H9 (cell line): ENCODE measurements around the gene PDE3A. TPM values are rescaled to one million over a fixed set of nuclear protein-coding genes. Genes with fewer than 3 reads are reported as not detected.

ENCODE experiments used
- DNase-seq: peaks from one replicate; pipeline ENCODE4 v3.0.0-alpha.2; 2017
- H2AFZ ChIP-seq: one replicate; pipeline ENCODE4 v1.6.1; 2013; ENCODE audit warnings: mild to moderate bottlenecking, low read length, control low read depth, moderate library complexity
- H2AK5ac ChIP-seq: 2 replicates; pipeline ENCODE4 v1.6.1; 2013; ENCODE audit warnings: low read length, control low read depth, mixed read lengths; ENCODE audit not compliant: insufficient read length
- H2BK120ac ChIP-seq: one replicate; pipeline ENCODE4 v1.6.1; 2013; ENCODE audit warnings: low read depth, mild to moderate bottlenecking, low read length, control low read depth, inconsistent platforms; ENCODE audit not compliant: poor library complexity, severe bottlenecking
- H2BK12ac ChIP-seq: 2 replicates; pipeline ENCODE4 v1.6.1; 2013; ENCODE audit warnings: low read length, control low read depth, mixed read lengths, low read depth; ENCODE audit not compliant: insufficient read length
- H2BK15ac ChIP-seq: 2 replicates; pipeline ENCODE4 v1.6.1; 2013; ENCODE audit warnings: low read depth, low read length, control low read depth
- H2BK20ac ChIP-seq: one replicate; pipeline ENCODE4 v1.6.1; 2013; ENCODE audit warnings: low read depth, mild to moderate bottlenecking, low read length, control low read depth, inconsistent platforms; ENCODE audit not compliant: poor library complexity, severe bottlenecking
- H2BK5ac ChIP-seq: 2 replicates; pipeline ENCODE4 v1.6.1; 2013; ENCODE audit warnings: low read length, control low read depth, mixed read lengths; ENCODE audit not compliant: insufficient read length
- H3K14ac ChIP-seq: 2 replicates; pipeline ENCODE4 v1.6.1; 2013; ENCODE audit warnings: low read length, control low read depth; ENCODE audit not compliant: insufficient read depth
- H3K18ac ChIP-seq: 2 replicates; pipeline ENCODE4 v1.6.1; 2013; ENCODE audit warnings: low read depth, mild to moderate bottlenecking, mixed read lengths, low read length, control low read depth; ENCODE audit not compliant: insufficient read length
- H3K23ac ChIP-seq: 2 replicates; pipeline ENCODE4 v1.6.1; 2013; ENCODE audit warnings: low read length, control low read depth, mixed read lengths, low read depth; ENCODE audit not compliant: insufficient read length
- H3K23me2 ChIP-seq: 2 replicates; pipeline ENCODE4 v1.6.1; 2013; ENCODE audit warnings: low read depth, mild to moderate bottlenecking, mixed read lengths, low read length, control low read depth; ENCODE audit not compliant: insufficient read length, poor library complexity, severe bottlenecking
- H3K27ac ChIP-seq: 2 replicates; pipeline ENCODE4 v1.5.1; 2013; ENCODE audit warnings: low read length, control low read depth, mixed read lengths, low read depth; ENCODE audit not compliant: insufficient read length
- H3K27me3 ChIP-seq: 2 replicates; pipeline ENCODE4 v1.6.1; 2013; ENCODE audit warnings: low read length, control low read depth, inconsistent platforms; ENCODE audit not compliant: insufficient read depth
- H3K4ac ChIP-seq: 2 replicates; pipeline ENCODE4 v1.6.1; 2013; ENCODE audit warnings: low read depth, mild to moderate bottlenecking, control low read depth, inconsistent platforms, low read length, moderate library complexity
- H3K4me1 ChIP-seq: 2 replicates; pipeline ENCODE4 v1.6.1; 2013; ENCODE audit warnings: low read length, control low read depth, inconsistent platforms; ENCODE audit not compliant: insufficient read depth
- H3K4me2 ChIP-seq: 2 replicates; pipeline ENCODE4 v1.6.1; 2013; ENCODE audit warnings: low read length, control low read depth, mixed read lengths; ENCODE audit not compliant: insufficient read length, insufficient read depth
- H3K56ac ChIP-seq: 2 replicates; pipeline ENCODE4 v1.6.1; 2013; ENCODE audit warnings: low read depth, mild to moderate bottlenecking, mixed read lengths, low read length, control low read depth; ENCODE audit not compliant: insufficient read length
- H3K79me1 ChIP-seq: 2 replicates; pipeline ENCODE4 v1.6.1; 2013; ENCODE audit warnings: low read depth, mild to moderate bottlenecking, moderate library complexity, low read length, control low read depth, inconsistent platforms; ENCODE audit not compliant: insufficient read depth, poor library complexity, severe bottlenecking
- H3K79me2 ChIP-seq: 2 replicates; pipeline ENCODE4 v1.6.1; 2013; ENCODE audit warnings: low read length, control low read depth, inconsistent platforms; ENCODE audit not compliant: insufficient read depth
- H3K9ac ChIP-seq: 2 replicates; pipeline ENCODE4 v1.6.1; 2013; ENCODE audit warnings: low read length, control low read depth, mixed read lengths; ENCODE audit not compliant: insufficient read length; ENCODE audit errors: extremely low read depth
- H3K9me3 ChIP-seq: one replicate; pipeline ENCODE4 v1.6.1; 2013; ENCODE audit warnings: low read depth, low read length, inconsistent platforms; ENCODE audit not compliant: control insufficient read depth
- H3T11ph ChIP-seq: one replicate; pipeline ENCODE4 v1.6.1; 2013; ENCODE audit warnings: mild to moderate bottlenecking, low read length, control low read depth, inconsistent platforms
- H4K20me1 ChIP-seq: one replicate; pipeline ENCODE4 v1.6.1; 2013; ENCODE audit not compliant: control insufficient read depth, insufficient read length, insufficient read depth
- H4K5ac ChIP-seq: 2 replicates; pipeline ENCODE4 v1.6.1; 2013; ENCODE audit warnings: low read depth, mild to moderate bottlenecking, mixed read lengths, low read length, control low read depth; ENCODE audit not compliant: insufficient read length
- H4K8ac ChIP-seq: replicated peaks from 2 replicates; pipeline ENCODE4 v1.6.1; 2013; ENCODE audit warnings: low read length, control low read depth, mixed read lengths, low read depth; ENCODE audit not compliant: insufficient read length
- H4K91ac ChIP-seq: 2 replicates; pipeline ENCODE4 v1.6.1; 2013; ENCODE audit warnings: low read depth, mild to moderate bottlenecking, moderate library complexity, mixed read lengths, low read length, control low read depth; ENCODE audit not compliant: insufficient read length
- H3K27ac Mint-ChIP-seq, 3 experiments: 2 replicates in 2 of 3; 3 replicates in 1 of 3; pipeline ENCODE4 v1.8.0; 2020 to 2021; ENCODE audit warnings: mixed read lengths in 3 of 3, mild to moderate bottlenecking in 1 of 3, moderate library complexity in 1 of 3
- H3K27me3 Mint-ChIP-seq: 2 replicates; pipeline ENCODE4 v1.8.0; 2021; ENCODE audit warnings: low read depth, mild to moderate bottlenecking, moderate library complexity, mixed read lengths
- H3K36me3 Mint-ChIP-seq, 3 experiments: 2 replicates in 2 of 3; 3 replicates in 1 of 3; pipeline ENCODE4 v1.8.0; 2020 to 2021; ENCODE audit warnings: low read depth in 3 of 3, mixed read lengths in 3 of 3; ENCODE audit not compliant: insufficient read depth in 1 of 3
- H3K4me1 Mint-ChIP-seq, 2 experiments: 2 replicates each; pipeline ENCODE4 v1.8.0; 2020; ENCODE audit warnings: mixed read lengths in 2 of 2
- H3K4me3 Mint-ChIP-seq, 2 experiments: 2 replicates in 1 of 2; 3 replicates in 1 of 2; pipeline ENCODE4 v1.8.0; 2020 to 2021; ENCODE audit warnings: mild to moderate bottlenecking in 2 of 2, mixed read lengths in 2 of 2, moderate library complexity in 1 of 2
- H3K9me3 Mint-ChIP-seq, 2 experiments: 2 replicates in 1 of 2; 3 replicates in 1 of 2; pipeline ENCODE4 v1.8.0; 2020; ENCODE audit warnings: mild to moderate bottlenecking in 2 of 2, mixed read lengths in 2 of 2, moderate library complexity in 1 of 2
- WGBS: extraction: QIAGEN DNeasy Blood & Tissue Kit; methylation state at CpG from one replicate; pipeline ENCODE4 v1.1.7; 2013; ENCODE audit warnings: missing lambda C conversion rate, low lambda C conversion rate, mixed read lengths; ENCODE audit not compliant: insufficient read length; ENCODE audit errors: extremely low coverage; 5-methylcytosine and 5-hydroxymethylcytosine counted together
- total RNA-seq: library from RNA; stranded (reverse); gene quantifications from 2 replicates; pipeline ENCODE4 v1.2.1, GENCODE V29; 2021
- TF ChIP-seq, protein P1 (sequence below): fragments of 200-600 bp; sonication (generic); conservative IDR thresholded peaks from 3 replicates; pipeline ENCODE4 v1.8.0; 2021; ENCODE audit warnings: antibody characterized with exemption, mild to moderate bottlenecking

PDE3A gene
- total RNA-seq, 1 experiment from 2014 or later, result 3.0 TPM

DNA sequence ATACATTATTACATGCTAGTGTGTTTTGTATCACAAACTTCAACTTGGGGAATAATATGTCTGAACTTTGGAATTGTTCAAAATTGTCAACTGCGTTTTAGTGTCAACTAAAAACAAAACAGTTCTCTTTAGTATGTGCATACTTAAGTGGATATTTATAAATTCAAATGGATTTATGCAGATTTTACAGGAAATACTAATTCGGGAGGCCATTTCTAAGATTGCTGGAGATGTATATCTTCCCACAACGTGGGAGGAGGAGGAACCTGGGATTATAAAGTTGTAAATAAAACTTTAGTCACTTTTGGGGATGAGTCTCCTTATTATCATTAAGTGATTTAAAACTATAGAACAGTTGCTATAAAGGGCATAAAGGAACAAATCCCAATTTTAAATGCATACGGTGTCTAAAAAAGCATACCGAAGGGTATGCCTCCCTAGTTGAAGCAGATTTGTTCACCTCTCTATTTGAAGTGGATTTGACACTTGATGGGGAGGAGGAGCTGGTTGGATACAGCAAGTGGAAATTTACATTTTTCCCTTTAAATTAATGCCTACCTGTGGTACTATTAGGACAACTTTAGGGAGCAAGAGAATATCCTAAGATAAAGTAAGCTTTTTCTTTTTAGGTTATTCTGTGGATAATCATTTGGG, 2.7 kb downstream of the PDE3A start:
- TF ChIP-seq, protein P1, sequence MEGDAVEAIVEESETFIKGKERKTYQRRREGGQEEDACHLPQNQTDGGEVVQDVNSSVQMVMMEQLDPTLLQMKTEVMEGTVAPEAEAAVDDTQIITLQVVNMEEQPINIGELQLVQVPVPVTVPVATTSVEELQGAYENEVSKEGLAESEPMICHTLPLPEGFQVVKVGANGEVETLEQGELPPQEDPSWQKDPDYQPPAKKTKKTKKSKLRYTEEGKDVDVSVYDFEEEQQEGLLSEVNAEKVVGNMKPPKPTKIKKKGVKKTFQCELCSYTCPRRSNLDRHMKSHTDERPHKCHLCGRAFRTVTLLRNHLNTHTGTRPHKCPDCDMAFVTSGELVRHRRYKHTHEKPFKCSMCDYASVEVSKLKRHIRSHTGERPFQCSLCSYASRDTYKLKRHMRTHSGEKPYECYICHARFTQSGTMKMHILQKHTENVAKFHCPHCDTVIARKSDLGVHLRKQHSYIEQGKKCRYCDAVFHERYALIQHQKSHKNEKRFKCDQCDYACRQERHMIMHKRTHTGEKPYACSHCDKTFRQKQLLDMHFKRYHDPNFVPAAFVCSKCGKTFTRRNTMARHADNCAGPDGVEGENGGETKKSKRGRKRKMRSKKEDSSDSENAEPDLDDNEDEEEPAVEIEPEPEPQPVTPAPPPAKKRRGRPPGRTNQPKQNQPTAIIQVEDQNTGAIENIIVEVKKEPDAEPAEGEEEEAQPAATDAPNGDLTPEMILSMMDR, result no peak
- Histone ChIP-seq H3K4ac (no peak overlapping the region), H3K79me1 (no peaks in the 10 kb centered on the region), H4K5ac (no peak overlapping the region), H4K91ac (no peak overlapping the region), H3K27me3 (peaks cover 2% of the 10 kb centered on the region; the same call in 1 of the 2 replicates), H4K20me1 (no peaks in the 10 kb centered on the region), H2BK20ac (no peak overlapping the region), H3K23ac (no peak overlapping the region), H4K8ac (no peak overlapping the region), H3K4me1 (no peaks in the 10 kb centered on the region; the same call in 1 of the 2 replicates), H2BK120ac (no peak overlapping the region), H3K18ac (no peak overlapping the region), H3K56ac (no peak overlapping the region), H2BK15ac (no peak overlapping the region), H2BK12ac (no peak overlapping the region), H3K79me2 (no peaks in the 10 kb centered on the region), H3K23me2 (peaks cover 21% of the 10 kb centered on the region), H3T11ph (no peak overlapping the region), H3K14ac (no peak overlapping the region), H2BK5ac (no peak overlapping the region), H2AK5ac (no peak overlapping the region), H3K4me2 (peak overlapping the region; percentile 53), H3K9ac (no peak overlapping the region), H3K27ac (no peak overlapping the region), H3K9me3 (no peaks in the 10 kb centered on the region), H2AFZ (no peak overlapping the region)
- DNase-seq, result no peak
- Mint-ChIP-seq H3K4me3 (peak overlapping the region; percentile 35 to 95), H3K4me1 (peaks cover 17 to 31% of the 10 kb centered on the region in 2 experiments), H3K9me3 (no peaks in the 10 kb centered on the region), H3K27ac (no peak overlapping the region), H3K36me3 (no peaks in the 10 kb centered on the region; a peak in 2 of 7 replicates), H3K27me3 (peaks cover 31% of the 10 kb centered on the region)
- WGBS, result no CpG with 5 or more reads among the region's 5 CpGs
